ENCODE data around the gene C10orf71. TPM values are rescaled to one million over a fixed set of nuclear protein-coding genes. Genes with fewer than 3 reads are reported as not detected.

Gene C10orf71
- total RNA-seq, 1 experiment from 2014 or later = not detected

DNA sequence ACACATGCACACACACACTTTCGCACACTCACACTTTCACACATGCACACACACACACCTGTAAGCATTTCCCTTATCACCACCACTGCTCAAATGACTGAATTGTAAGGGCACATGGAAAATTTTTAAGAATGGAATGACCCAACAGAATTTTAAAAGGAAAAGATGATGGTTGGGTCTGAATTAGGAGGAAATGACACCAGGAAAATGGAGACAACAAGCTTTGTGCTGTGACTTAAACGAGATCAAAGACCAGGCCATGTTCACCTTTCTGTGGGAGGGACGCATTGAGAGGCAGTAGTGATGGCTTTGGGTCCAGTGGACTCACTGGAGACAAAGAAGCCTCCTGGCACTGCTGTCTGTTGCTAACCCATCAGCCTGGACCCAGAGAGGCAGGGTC, 16.7 kb upstream of the C10orf71 start:
- DNase-seq (ENCODE audit: unreplicated experiment) = no peak
- no TSS peak for BruUV-seq (replicated peaks)
- peaks cover 19% of the 10 kb centered on the region for H3K27me3 Mint-ChIP-seq (ENCODE audit: insufficient read depth, unreplicated experiment)
- no peaks in the 10 kb centered on the region for H3K4me1 Mint-ChIP-seq (ENCODE audit: insufficient read depth, unreplicated experiment)
- H3K4me3 Mint-ChIP-seq (ENCODE audit: unreplicated experiment) = no peak overlapping the region
- no peak overlapping the region for H3K27ac Mint-ChIP-seq (ENCODE audit: low read depth, unreplicated experiment)
- ChIA-PET POLR2A (no interaction called here), CTCF (no interaction called here)
- H3K9me3 Mint-ChIP-seq (ENCODE audit: unreplicated experiment) = no peaks in the 10 kb centered on the region
- TF ChIP-seq, protein P1, sequence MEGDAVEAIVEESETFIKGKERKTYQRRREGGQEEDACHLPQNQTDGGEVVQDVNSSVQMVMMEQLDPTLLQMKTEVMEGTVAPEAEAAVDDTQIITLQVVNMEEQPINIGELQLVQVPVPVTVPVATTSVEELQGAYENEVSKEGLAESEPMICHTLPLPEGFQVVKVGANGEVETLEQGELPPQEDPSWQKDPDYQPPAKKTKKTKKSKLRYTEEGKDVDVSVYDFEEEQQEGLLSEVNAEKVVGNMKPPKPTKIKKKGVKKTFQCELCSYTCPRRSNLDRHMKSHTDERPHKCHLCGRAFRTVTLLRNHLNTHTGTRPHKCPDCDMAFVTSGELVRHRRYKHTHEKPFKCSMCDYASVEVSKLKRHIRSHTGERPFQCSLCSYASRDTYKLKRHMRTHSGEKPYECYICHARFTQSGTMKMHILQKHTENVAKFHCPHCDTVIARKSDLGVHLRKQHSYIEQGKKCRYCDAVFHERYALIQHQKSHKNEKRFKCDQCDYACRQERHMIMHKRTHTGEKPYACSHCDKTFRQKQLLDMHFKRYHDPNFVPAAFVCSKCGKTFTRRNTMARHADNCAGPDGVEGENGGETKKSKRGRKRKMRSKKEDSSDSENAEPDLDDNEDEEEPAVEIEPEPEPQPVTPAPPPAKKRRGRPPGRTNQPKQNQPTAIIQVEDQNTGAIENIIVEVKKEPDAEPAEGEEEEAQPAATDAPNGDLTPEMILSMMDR (IDR thresholded peaks at IDR 0.05; ENCODE audit: unreplicated experiment) = no peak
- H3K36me3 Mint-ChIP-seq (ENCODE audit: insufficient read depth, unreplicated experiment) = no peaks in the 10 kb centered on the region
- intact Hi-C loops (cut with micrococcal nuclease) = no loop called here

DNA sequence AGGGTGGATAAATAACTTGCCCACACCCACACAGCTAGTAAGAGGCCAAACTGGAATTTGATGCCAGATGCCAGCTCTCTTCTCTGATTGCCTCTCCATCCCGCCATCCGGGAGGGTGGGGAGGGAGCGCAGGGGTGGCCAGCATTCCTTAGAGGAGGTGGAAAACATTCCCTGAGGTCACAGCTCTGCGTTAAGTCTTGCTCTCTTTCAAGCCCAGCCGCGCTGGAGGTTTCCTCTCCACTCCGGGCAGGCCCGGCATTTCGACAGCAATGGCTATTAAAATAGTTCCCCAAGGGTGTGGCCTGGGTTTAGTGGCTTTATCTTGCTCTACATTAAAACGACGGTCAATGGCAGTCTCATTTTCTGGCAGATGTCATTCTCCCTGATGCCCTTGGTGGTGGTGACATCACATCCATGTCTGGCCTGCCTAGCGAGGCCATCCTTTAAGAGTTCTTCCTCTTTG, 16.1 kb upstream of the C10orf71 start:
- Mint-ChIP-seq H3K27me3 (ENCODE audit: insufficient read depth, unreplicated experiment) (peaks cover 19% of the 10 kb centered on the region), H3K4me3 (ENCODE audit: unreplicated experiment) (no peak overlapping the region), H3K36me3 (ENCODE audit: insufficient read depth, unreplicated experiment) (no peaks in the 10 kb centered on the region), H3K9me3 (ENCODE audit: unreplicated experiment) (no peaks in the 10 kb centered on the region), H3K4me1 (ENCODE audit: insufficient read depth, unreplicated experiment) (no peaks in the 10 kb centered on the region), H3K27ac (ENCODE audit: low read depth, unreplicated experiment) (no peak overlapping the region)
- ChIA-PET POLR2A (no interaction called here), CTCF (no interaction called here)
- no TSS peak for BruUV-seq (replicated peaks)
- TF ChIP-seq, protein P1 (IDR thresholded peaks at IDR 0.05; ENCODE audit: unreplicated experiment) = no peak
- peak; percentile 4 for DNase-seq (ENCODE audit: unreplicated experiment)
- intact Hi-C loops (cut with micrococcal nuclease) = no loop called here

DNA sequence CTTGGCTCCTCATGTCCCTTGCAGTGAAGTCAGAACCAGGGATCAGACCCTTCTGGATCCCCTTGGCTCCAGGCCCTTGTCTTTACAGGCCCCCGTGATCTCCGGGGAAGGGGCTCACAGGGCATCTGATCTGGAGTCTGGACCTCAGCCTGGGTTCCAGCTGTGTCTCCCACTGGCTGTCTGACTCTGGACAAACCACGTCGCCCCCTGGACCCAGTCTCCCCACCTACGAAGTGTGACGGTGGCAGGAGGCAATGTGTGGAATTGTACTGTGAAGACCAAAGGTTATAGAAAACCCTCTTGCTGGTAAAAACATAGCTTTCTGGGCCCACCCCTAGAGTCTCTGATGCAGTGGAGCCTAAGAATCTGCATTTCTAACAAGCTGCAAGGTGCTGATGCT, 15.5 kb upstream of the C10orf71 start:
- no peaks in the 10 kb centered on the region for H3K36me3 Mint-ChIP-seq (ENCODE audit: insufficient read depth, unreplicated experiment)
- intact Hi-C loops (cut with micrococcal nuclease) = no loop called here
- no peak overlapping the region for H3K27ac Mint-ChIP-seq (ENCODE audit: low read depth, unreplicated experiment)
- H3K4me1 Mint-ChIP-seq (ENCODE audit: insufficient read depth, unreplicated experiment) = no peaks in the 10 kb centered on the region
- ChIA-PET POLR2A (no interaction called here), CTCF (interaction anchor here (0.6 kb wide), 1 partner anchor 44 kb away, joined by 3 read pairs; no protein-coding TSS in a partner anchor)
- peaks cover 19% of the 10 kb centered on the region for H3K27me3 Mint-ChIP-seq (ENCODE audit: insufficient read depth, unreplicated experiment)
- no peak overlapping the region for H3K4me3 Mint-ChIP-seq (ENCODE audit: unreplicated experiment)
- TF ChIP-seq, protein P1 (IDR thresholded peaks at IDR 0.05; ENCODE audit: unreplicated experiment) = no peak
- BruUV-seq (replicated peaks) = no TSS peak
- no peaks in the 10 kb centered on the region for H3K9me3 Mint-ChIP-seq (ENCODE audit: unreplicated experiment)
- DNase-seq (ENCODE audit: unreplicated experiment) = no peak

DNA sequence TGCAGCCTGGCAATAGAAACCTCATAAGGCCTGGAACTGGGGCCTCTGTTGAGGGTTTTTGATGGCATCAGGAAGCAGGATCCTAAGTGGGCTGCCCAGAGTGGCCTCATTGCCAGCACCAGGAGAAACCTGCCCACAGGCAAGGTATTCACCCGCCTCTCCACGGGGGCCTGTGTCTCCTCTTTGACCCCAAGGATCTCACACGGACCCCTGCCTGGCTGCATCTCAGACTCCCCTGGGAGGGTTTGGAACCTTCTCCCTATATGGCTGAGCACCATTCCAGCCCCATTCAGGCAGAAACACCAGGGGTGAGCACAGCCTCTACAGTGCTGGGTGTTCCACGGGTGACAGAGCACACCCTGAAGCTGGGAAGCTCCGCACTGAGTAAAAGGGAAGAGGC, 14.6 kb upstream of the C10orf71 start:
- CTCF ChIA-PET = interaction anchor here (0.6 kb wide), 2 partner anchors 45 to 628 kb away, joined by 3 to 4 read pairs; no protein-coding TSS in a partner anchor
- no peaks in the 10 kb centered on the region for H3K36me3 Mint-ChIP-seq (ENCODE audit: insufficient read depth, unreplicated experiment)
- no peaks in the 10 kb centered on the region for H3K4me1 Mint-ChIP-seq (ENCODE audit: insufficient read depth, unreplicated experiment)
- no TSS peak for BruUV-seq (replicated peaks)
- peaks cover 15% of the 10 kb centered on the region for H3K27me3 Mint-ChIP-seq (ENCODE audit: insufficient read depth, unreplicated experiment)
- H3K9me3 Mint-ChIP-seq (ENCODE audit: unreplicated experiment) = no peaks in the 10 kb centered on the region
- TF ChIP-seq, protein P1 (IDR thresholded peaks at IDR 0.05; ENCODE audit: unreplicated experiment) = no peak
- H3K4me3 Mint-ChIP-seq (ENCODE audit: unreplicated experiment) = no peak overlapping the region
- no peak for DNase-seq (ENCODE audit: unreplicated experiment)
- POLR2A ChIA-PET = no interaction called here
- H3K27ac Mint-ChIP-seq (ENCODE audit: low read depth, unreplicated experiment) = no peak overlapping the region
- intact Hi-C loops (cut with micrococcal nuclease) = no loop called here

Data from MCF 10A (cell line).